HCT116 (cell line): ENCODE measurements around the gene BHLHA9. TPM values are rescaled to one million over a fixed set of nuclear protein-coding genes. Genes with fewer than 3 reads are reported as not detected.

Experiments
- ATAC-seq: fragments of 200-7000 bp; cut with Tn5 transposase; 2 replicates; pipeline ENCODE4 v1.9.1; 2020; ENCODE audit warnings: mild to moderate bottlenecking, moderate library complexity
- BruUV-seq: library from RNA; stranded (reverse); fragments of 400-500 nt; replicated peaks from 2 replicates; lab custom pipeline; 2021; lab: Mats Ljungman, UMichigan
- CTCF ChIA-PET: fragments of 300-600 bp; sonication (Branson Sonifier 250); formaldehyde crosslinking; loops from one replicate; lab custom pipeline; 2021; ENCODE audit warnings: antibody characterized with exemption; lab: Charles Lee
- POLR2A ChIA-PET: fragments of 300-600, 350-600 bp; sonication (Branson Sonifier 250); formaldehyde crosslinking; loops from one replicate; lab custom pipeline; 2021; ENCODE audit warnings: antibody characterized with exemption; lab: Charles Lee
- RAD21 ChIA-PET, 2 experiments: fragments of 300-600 bp; sonication (Branson Sonifier 250); formaldehyde crosslinking; loops; one replicate each; lab custom pipeline; 2023; ENCODE audit warnings: low total read pairs in 2 of 2; ENCODE audit not compliant: uncharacterized antibody in 2 of 2, unreplicated experiment in 2 of 2, low non-redundant PET in 1 of 2; lab: Charles Lee
- DNase-seq: peaks from one replicate; pipeline ENCODE4 v3.0.0-alpha.2; 2010; ENCODE audit warnings: low read depth, low spot score
- H2AFZ ChIP-seq: fragments of 200-600 bp; shearing (Covaris generic), sonication (generic); 2 replicates; pipeline ENCODE4 v1.6.1; 2017; ENCODE audit warnings: low read depth, mixed run types, mixed read lengths, antibody characterized with exemption, low read length; ENCODE audit not compliant: poor library complexity, severe bottlenecking
- H3K27ac ChIP-seq: 2 replicates; pipeline ENCODE4 v1.5.1; 2012; ENCODE audit warnings: low read depth, low read length
- H3K27me3 ChIP-seq: fragments of 200-600 bp; sonication (generic); 2 replicates; pipeline ENCODE4 v1.6.1; 2016; ENCODE audit warnings: mixed run types, low read length, mixed read lengths; ENCODE audit not compliant: insufficient read depth
- H3K36me3 ChIP-seq, 2 experiments: fragments of 200-500 bp in 1 of 2; fragments of 200-600 bp in 1 of 2; sonication (Bioruptor generic) in 1 of 2; sonication (generic) in 1 of 2; 2 replicates each; pipeline versions ENCODE4 v1.5.1 to v1.6.1; 2014 to 2016; ENCODE audit warnings: low read length in 2 of 2, inconsistent platforms in 1 of 2, mixed read lengths in 1 of 2, mixed run types in 1 of 2; ENCODE audit not compliant: insufficient read depth in 2 of 2, control insufficient read depth in 1 of 2
- H3K4me1 ChIP-seq, 2 experiments: fragments of 200-600 bp in 1 of 2; sonication (generic) in 1 of 2; 2 replicates each; pipeline versions ENCODE4 v1.5.1 to v1.6.1; 2012 to 2017; ENCODE audit warnings: low read length in 2 of 2, inconsistent platforms in 1 of 2, mild to moderate bottlenecking in 1 of 2, mixed read lengths in 1 of 2, mixed run types in 1 of 2, moderate library complexity in 1 of 2; ENCODE audit not compliant: insufficient read depth in 2 of 2, control insufficient read depth in 1 of 2
- H3K4me2 ChIP-seq: fragments of 200-600 bp; sonication (generic); 2 replicates; pipeline ENCODE4 v1.6.1; 2017; ENCODE audit warnings: mixed run types, low read length, mixed read lengths
- H3K4me3 ChIP-seq, 2 experiments: fragments of 200-600 bp in 1 of 2; sonication (generic) in 1 of 2; replicated peaks in 1 of 2; 2 replicates each; pipeline ENCODE4 v1.5.1; 2011 to 2016; ENCODE audit warnings: low read length in 2 of 2, control low read depth in 1 of 2, low read depth in 1 of 2, mild to moderate bottlenecking in 1 of 2, mixed read lengths in 1 of 2, mixed run types in 1 of 2
- H3K79me2 ChIP-seq: fragments of 200-600 bp; sonication (generic); 2 replicates; pipeline ENCODE4 v1.6.1; 2017; ENCODE audit warnings: mild to moderate bottlenecking, mixed run types, low read length, moderate library complexity, mixed read lengths; ENCODE audit not compliant: insufficient read depth
- H3K9ac ChIP-seq: fragments of 200-600 bp; sonication (generic); 2 replicates; pipeline ENCODE4 v1.6.1; 2016; ENCODE audit warnings: low read length, mixed read lengths
- H3K9me2 ChIP-seq: fragments of 200-600 bp; sonication (generic), shearing (Covaris generic); 2 replicates; pipeline ENCODE4 v1.6.1; 2017; ENCODE audit warnings: mixed run types, mild to moderate bottlenecking, moderate library complexity; ENCODE audit not compliant: insufficient read depth
- H3K9me3 ChIP-seq, 2 experiments: fragments of 200-500 bp in 1 of 2; fragments of 200-600 bp in 1 of 2; sonication (Bioruptor generic) in 1 of 2; sonication (generic) in 1 of 2; 2 replicates each; pipeline ENCODE4 v1.6.1; 2014 to 2017; ENCODE audit warnings: low read length in 2 of 2, mixed read lengths in 2 of 2, inconsistent platforms in 1 of 2, low read depth in 1 of 2, mild to moderate bottlenecking in 1 of 2, mixed run types in 1 of 2, moderate library complexity in 1 of 2; ENCODE audit not compliant: control insufficient read depth in 1 of 2, insufficient read depth in 1 of 2
- H4K20me1 ChIP-seq: fragments of 200-600 bp; sonication (generic), shearing (Covaris generic); 2 replicates; pipeline ENCODE4 v1.6.1; 2017; ENCODE audit warnings: mixed run types, mild to moderate bottlenecking, moderate library complexity; ENCODE audit not compliant: insufficient read depth
- ATF3 ChIP-seq: IDR thresholded peaks from 2 replicates; pipeline ENCODE4 v1.6.1; 2012
- CBX3 ChIP-seq: IDR thresholded peaks from 2 replicates; pipeline ENCODE4 v1.6.1; 2012; ENCODE audit warnings: low read depth
- CEBPB ChIP-seq: IDR thresholded peaks from 2 replicates; pipeline ENCODE4 v1.6.1; 2012; ENCODE audit warnings: low read depth
- CTCF ChIP-seq, 3 experiments: fragments of 200-600 bp in 1 of 3; sonication (generic) in 1 of 3; IDR thresholded peaks in 2 of 3; conservative IDR thresholded peaks in 1 of 3; 2 replicates each; pipeline ENCODE4 v1.5.1; 2012 to 2017; ENCODE audit warnings: low read depth in 2 of 3, low read length in 2 of 3, antibody characterized with exemption in 1 of 3, borderline replicate concordance in 1 of 3, control low read depth in 1 of 3, mild to moderate bottlenecking in 1 of 3, mixed read lengths in 1 of 3, mixed run types in 1 of 3, moderate library complexity in 1 of 3; ENCODE audit not compliant: insufficient read depth in 1 of 3
- ELF1 ChIP-seq: IDR thresholded peaks from 2 replicates; pipeline ENCODE4 v1.6.1; 2012; ENCODE audit warnings: low read depth, borderline replicate concordance
- EZH2 ChIP-seq: fragments of 200-600 bp; sonication (generic); IDR thresholded peaks from 2 replicates; pipeline ENCODE4 v1.6.1; 2017; ENCODE audit warnings: antibody characterized with exemption, mixed run types
- EZH2phosphoT487 ChIP-seq: fragments of 200-600 bp; IDR thresholded peaks from 2 replicates; pipeline ENCODE4 v1.6.1; 2018; ENCODE audit warnings: antibody characterized with exemption, borderline replicate concordance
- JUND ChIP-seq: IDR thresholded peaks from 2 replicates; pipeline ENCODE4 v1.6.1; 2012
- MAX ChIP-seq: IDR thresholded peaks from 2 replicates; pipeline ENCODE4 v1.6.1; 2012
- POLR2AphosphoS5 ChIP-seq: IDR thresholded peaks from 2 replicates; pipeline ENCODE4 v1.6.1; 2011; ENCODE audit warnings: mild to moderate bottlenecking, low read depth, low read length, moderate library complexity
- RAD21 ChIP-seq: IDR thresholded peaks from 2 replicates; pipeline ENCODE4 v1.6.1; 2012; ENCODE audit warnings: low read depth, mild to moderate bottlenecking
- REST ChIP-seq: IDR thresholded peaks from 2 replicates; pipeline ENCODE4 v1.6.1; 2012; ENCODE audit warnings: low read depth
- SIN3A ChIP-seq: IDR thresholded peaks from 2 replicates; pipeline ENCODE4 v1.6.1; 2012; ENCODE audit warnings: low read depth
- SP1 ChIP-seq: IDR thresholded peaks from 2 replicates; pipeline ENCODE4 v1.6.1; 2012; ENCODE audit warnings: low read depth
- SRF ChIP-seq: IDR thresholded peaks from 2 replicates; pipeline ENCODE4 v1.6.1; 2012; ENCODE audit warnings: low read depth
- ZBTB33 ChIP-seq: IDR thresholded peaks from 2 replicates; pipeline ENCODE4 v1.6.1; 2011; ENCODE audit warnings: mild to moderate bottlenecking, low read length, moderate library complexity; ENCODE audit not compliant: insufficient replicate concordance; ENCODE audit errors: extremely low read depth
- ZNF274 ChIP-seq: fragments of 200-500 bp; sonication (Bioruptor generic); IDR thresholded peaks from 2 replicates; pipeline ENCODE4 v1.6.1; 2014; ENCODE audit warnings: mild to moderate bottlenecking, low read depth, low read length, inconsistent platforms
- intact Hi-C: fragments of 100-400 bp; cut with micrococcal nuclease; formaldehyde crosslinking; loops from 2 replicates; pipeline ENCODE4 v1.10.0; 2022
- total RNA-seq: library from RNA; stranded (reverse); gene quantifications from one replicate; pipeline ENCODE4 v1.2.1, GENCODE V29; 2021; ENCODE audit not compliant: unreplicated experiment

Gene BHLHA9
- total RNA-seq, 1 experiment from 2014 or later = not detected

GRCh38 chr17:1300371-1300905 is 30.2 kb downstream of the BHLHA9 start (continued):
- TF ChIP-seq SIN3A (no peak), JUND (no peak), EZH2 (no peak), EZH2phosphoT487 (no peak), POLR2AphosphoS5 (no peak), REST (no peak), RAD21 (no peak)

GRCh38 chr17:1301546-1301945 is 31.3 kb downstream of the BHLHA9 start:
- ChIA-PET CTCF (no interaction called here), RAD21 (no interaction called here), POLR2A (no interaction called here)
- no TSS peak for BruUV-seq
- Histone ChIP-seq H2AFZ (no peak overlapping the region), H3K9ac (no peak overlapping the region), H3K79me2 (no peaks in the 10 kb centered on the region), H3K27ac (no peak overlapping the region), H3K27me3 (no peaks in the 10 kb centered on the region), H3K36me3 (no peaks in the 10 kb centered on the region), H3K4me3 (no peak overlapping the region), H3K4me1 (no peaks in the 10 kb centered on the region), H3K9me3 (no peaks in the 10 kb centered on the region), H3K9me2 (no peaks in the 10 kb centered on the region), H4K20me1 (no peaks in the 10 kb centered on the region), H3K4me2 (no peak overlapping the region)
- intact Hi-C loops = no loop called here
- no peak for TF ChIP-seq ATF3
- TF ChIP-seq MAX = no peak
- TF ChIP-seq CTCF (IDR thresholded peaks at IDR 0.05 in 2 of 3, conservative IDR thresholded peaks at IDR 0.05 in 1 of 3; ENCODE audit: borderline replicate concordance in 1 of 3, insufficient read depth in 1 of 3, low read depth in 2 of 3, low read length in 2 of 3) = no peak
- no peak for TF ChIP-seq ZNF274
- TF ChIP-seq RAD21 = no peak
- no peak for TF ChIP-seq SP1
- TF ChIP-seq ELF1 = no peak
- no peak for TF ChIP-seq CEBPB
- no peak for TF ChIP-seq ZBTB33
- no peak for TF ChIP-seq POLR2AphosphoS5
- no peak for TF ChIP-seq SRF
- TF ChIP-seq CBX3 = no peak
- no peak for TF ChIP-seq EZH2phosphoT487
- no peak for TF ChIP-seq SIN3A
- DNase-seq = no peak
- ATAC-seq = no peak
